HK-2 (cell line): ENCODE data around the gene IMMP2L.

Source experiments
- DNase-seq: peaks from one replicate; pipeline ENCODE4 v3.0.0-alpha.2; 2018; ENCODE audit not compliant: unreplicated experiment

The IMMP2L gene

GRCh38 chr7:110808361-110808760 is 753.9 kb downstream of the IMMP2L start:
- DNase-seq: no peak

- no peak for DNase-seq
Measured at GRCh38 chr7:110804501-110804900, 757.8 kb downstream of the IMMP2L start.

DNA sequence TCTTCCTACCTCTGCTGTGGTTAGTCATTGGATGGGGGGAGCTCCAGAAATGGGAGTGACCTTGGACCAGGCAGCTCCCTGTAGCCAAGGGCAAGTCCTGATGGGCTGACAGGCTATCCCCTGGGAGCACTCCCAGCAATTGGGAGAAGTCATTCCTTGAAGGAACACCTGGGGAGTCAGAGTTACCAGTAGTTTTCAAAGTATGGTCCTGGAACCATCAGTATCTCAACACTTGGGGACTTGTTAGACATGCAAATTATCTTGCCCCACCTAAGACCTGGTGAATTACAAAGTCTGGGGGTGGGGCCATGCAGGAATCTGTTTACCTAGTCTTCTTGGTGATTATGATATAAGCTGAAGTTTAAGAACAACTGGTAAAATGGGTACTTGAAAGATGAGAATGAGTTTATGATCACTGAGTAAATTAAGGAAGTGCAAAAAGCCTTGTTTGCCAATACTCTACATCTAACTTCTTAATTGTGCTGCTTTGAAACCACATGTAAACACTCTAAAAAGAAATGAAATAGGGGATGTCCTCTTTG is 758.6 kb downstream of the IMMP2L start:
- DNase-seq: no peak

- DNase-seq: no peak
Measured at GRCh38 chr7:110801502-110801901, 760.8 kb downstream of the IMMP2L start.

DNA sequence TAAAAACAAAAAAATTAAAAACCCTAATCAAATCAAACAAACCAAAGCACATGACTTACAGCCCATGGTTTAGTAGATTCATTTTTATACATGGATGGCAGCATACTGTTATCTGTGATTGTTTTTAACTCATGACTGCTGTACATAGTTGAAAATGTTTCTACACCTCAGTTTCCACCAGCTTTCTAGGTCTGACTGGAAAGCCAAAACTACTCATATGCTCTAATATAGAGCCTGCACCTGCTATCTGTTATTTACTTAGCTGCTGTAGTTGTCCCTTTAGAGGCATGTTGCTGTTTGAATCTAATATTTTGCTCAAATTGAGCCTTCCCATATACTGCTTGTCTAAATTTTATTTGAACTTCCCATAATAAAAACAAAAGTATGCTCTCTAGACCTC is 761.3 kb downstream of the IMMP2L start:
- no peak for DNase-seq

DNA sequence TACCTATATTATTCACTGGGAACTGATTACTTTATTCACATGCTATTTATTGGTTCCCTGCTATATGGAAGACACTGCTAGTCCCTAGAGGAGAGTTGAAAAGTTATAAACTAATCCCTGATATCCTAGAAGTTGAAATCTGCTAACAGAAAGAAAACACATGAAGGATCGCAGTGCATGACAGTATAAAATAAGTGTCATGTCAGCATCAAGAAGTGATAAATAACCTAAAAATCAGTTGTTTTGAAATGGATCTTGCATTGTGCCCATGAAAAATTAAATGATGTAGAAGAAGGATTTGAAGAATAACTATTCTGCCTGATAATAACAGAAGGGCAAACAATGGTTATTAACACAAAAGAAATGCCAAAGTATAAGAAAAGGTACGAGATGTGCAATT is 764.6 kb downstream of the IMMP2L start:
- no peak for DNase-seq

GRCh38 chr7:110790992-110791391 is 771.3 kb downstream of the IMMP2L start:
- no peak for DNase-seq

- DNase-seq: no peak
Measured at GRCh38 chr7:110786328-110786965, 775.8 kb downstream of the IMMP2L start.

DNA sequence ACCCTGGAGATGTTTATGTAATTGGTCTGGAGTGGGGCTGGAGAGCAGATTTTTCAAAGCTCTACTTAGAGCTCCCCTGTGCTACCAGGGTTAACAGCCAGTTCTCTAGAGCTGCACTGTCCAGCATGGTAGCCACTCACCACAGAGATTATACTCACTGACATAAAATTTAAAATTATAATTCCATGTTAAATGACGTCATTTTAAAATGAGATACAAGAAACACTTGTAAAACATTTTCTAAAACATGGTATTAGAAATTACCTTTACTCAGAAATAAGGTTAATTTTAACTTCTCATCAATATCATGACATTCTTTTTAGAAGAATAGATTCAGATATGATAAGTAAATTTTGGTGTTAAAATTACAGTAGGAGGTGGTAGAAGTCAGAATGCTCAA is 777.5 kb downstream of the IMMP2L start:
- no peak for DNase-seq

DNA sequence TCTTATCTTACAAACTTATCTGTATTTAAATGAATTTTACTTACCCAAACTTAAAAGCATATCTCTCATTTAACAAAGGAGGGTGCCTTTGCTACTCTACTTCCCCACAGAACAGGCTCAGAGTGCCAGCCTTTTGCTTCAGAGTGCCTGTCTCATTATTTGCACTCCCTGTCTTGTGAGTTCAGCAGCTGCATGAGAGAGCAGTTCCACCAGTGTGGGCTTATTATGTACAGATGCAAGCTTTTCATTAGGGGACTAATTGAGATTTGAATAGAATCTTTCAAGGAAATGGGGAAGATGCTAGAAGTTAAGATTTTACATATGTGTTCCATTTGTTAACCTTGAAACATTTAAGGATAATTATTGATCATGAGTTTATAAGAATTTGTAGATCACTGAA is 781.6 kb downstream of the IMMP2L start:
- DNase-seq: no peak

DNA sequence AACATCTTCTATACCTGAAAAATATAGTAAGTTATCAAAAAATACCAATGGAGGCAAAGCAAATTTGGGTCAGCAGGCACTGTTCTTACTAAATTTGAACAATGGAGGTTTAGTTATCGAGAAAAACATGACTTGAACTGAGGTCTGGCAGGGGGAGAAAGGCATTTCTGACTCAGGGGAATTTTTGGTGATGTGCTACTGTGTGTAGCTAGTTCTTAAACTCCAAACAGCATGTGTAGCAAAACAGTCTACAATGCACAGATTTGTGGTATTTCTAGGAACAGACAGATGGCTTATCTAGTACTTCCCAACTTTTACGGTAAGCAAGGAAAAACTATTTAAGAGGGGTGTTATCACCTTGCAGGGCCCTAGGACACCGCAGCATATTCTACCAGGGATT is 783.0 kb downstream of the IMMP2L start:
- DNase-seq: no peak

GRCh38 chr7:110775046-110775445 is 787.2 kb downstream of the IMMP2L start:
- no peak for DNase-seq

GRCh38 chr7:110774071-110774470 is 788.2 kb downstream of the IMMP2L start:
- no peak for DNase-seq

DNA sequence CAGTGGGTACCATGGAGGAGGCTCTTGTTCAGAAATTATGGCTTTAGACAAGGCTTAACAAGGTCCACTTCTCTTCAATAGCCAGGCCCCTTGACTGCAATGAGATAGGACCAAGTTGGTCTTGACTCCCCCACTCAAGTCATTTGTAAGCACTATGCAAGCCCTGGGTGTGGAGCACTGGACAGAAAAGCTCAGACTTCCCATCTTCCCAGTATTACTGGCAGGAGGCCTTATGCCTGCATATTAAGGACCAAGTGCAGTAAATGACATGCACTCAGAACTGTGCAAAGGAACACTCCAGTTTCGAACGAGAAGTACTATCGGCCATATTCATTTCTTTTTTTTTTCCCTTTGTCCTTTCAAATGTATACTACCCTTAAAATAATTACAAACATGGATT is 789.7 kb downstream of the IMMP2L start:
- no peak for DNase-seq

GRCh38 chr7:110771717-110772116 is 790.6 kb downstream of the IMMP2L start:
- DNase-seq: no peak

DNA sequence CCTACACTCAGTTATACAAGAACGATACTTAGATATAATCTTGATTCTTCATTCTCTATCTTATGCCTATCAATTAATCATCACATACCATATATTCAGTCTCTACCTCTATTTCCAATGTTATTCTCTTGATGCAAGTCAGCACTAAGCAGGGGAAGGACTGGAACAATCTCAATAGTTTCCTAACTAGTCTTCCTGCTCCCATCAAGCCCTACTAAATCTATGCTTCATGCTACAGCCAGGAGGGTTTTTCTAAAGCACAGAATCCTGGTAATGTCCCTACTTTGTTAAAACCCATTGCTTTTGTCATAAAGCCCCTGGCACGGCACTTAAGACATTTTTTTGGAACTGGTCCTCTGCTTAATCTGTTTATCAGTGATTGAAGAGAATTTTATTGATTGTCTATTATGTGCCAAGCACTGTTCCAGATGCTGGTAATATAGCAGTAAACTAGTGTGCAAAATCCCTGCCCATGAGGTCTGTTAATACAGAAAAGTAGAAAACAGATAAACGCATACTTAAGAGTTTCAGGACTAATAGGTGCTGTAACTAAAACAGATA is 794.7 kb downstream of the IMMP2L start:
- no peak for DNase-seq

- DNase-seq: no peak
Measured at GRCh38 chr7:110766864-110767263, 795.4 kb downstream of the IMMP2L start.

DNA sequence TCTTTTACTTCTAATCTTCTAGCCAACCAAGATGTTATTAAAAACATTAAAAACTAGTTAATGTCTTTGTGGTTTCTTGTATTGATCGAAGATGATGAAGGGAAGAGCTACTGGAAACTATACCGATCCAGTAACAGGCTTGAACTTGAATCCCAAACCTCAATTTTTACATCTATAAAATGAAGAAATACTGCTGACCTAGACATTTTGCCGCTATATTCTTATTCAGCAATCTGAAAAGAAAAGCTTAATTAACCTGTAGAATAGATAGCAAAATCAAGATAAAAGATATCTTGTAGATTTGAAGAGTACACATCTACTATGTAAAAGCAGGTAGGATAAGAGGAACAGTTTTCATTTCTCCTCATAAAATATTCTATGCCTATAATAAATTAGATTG is 797.4 kb downstream of the IMMP2L start:
- DNase-seq: no peak

- no peak for DNase-seq
Measured at GRCh38 chr7:110762546-110763225, 799.6 kb downstream of the IMMP2L start.

GRCh38 chr7:110760341-110760740 is 802.0 kb downstream of the IMMP2L start:
- DNase-seq: no peak

DNA sequence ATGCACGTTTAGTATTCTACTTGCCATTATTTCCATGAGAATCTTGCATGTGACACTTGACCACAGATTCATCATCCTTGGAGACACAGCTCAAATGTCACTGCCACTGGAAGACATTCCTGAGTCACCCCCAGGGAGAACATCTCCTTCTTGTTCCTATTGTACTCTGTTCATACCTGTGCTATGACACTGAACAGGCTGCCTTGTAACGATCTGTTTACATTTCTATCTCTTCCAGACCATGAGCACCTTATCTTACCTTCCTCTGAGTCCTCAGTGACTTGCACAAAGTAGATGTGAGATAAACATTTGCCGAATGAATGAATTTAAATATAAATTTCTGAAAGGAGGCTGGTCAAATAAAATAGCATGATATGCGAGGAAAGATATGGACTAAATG is 803.2 kb downstream of the IMMP2L start:
- DNase-seq: no peak

DNA sequence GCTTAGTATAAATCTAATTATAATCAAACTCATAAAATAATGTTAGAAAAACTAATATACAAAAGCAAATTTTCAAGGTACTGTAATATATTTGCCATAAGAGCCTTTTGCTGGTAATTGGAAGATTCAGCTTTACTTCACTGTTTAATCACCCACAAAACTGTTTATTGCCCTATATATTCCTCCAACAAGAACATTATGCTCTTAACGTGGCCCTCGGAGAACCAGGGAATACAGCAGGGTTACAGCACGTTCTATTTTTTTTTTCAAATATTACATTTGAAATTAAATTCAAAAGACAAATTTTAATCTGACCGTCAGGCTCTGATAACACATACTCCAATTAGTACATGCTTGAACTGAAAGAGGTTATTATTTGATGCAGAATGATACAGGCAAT is 807.6 kb downstream of the IMMP2L start:
- no peak for DNase-seq

DNA sequence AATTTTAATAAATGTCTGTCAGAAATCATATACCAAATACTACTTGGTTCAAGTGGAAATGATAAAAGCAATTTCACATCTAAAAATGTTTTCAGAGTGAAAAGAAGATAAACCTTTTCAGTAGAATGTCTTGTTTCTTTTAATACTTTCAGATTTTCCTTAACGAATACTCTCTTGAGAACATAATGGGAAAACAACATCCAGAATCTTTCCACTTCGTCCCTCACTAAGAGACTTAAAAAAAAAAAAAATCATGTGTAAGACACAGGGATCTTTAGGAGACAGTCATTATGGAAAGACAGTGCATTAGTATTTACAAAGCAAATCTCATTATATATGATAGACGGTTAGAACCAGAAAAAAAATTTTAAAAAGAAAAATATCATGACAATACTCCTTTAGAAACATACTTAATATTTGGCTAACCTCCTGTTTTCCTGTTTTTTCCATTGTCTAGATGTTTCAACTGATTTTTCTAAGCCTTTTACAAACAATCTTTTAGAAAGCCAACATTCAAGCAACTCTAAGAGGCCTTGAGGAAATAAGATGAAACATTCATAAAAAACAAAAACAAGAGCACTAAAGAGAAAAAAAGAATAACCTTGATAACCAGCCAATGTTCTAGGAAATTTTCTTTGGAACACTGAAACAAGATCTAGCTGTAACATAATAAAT is 811.2 kb downstream of the IMMP2L start:
- DNase-seq: no peak
